Measurements from ENCODE around the gene NAA11.
"Not testable (repeated sequence)": the region's sequence is repeated elsewhere in the genome, so short reads cannot be mapped to it uniquely, and the experiment has no call there.

The NAA11 gene

GRCh38 chr4:79287076-79287475 is 38.8 kb downstream of the NAA11 start:
- ChIA-PET CTCF (interaction anchor here (0.6 kb wide), 1 partner anchor 757 kb away, joined by 4 read pairs; no protein-coding TSS in a partner anchor), POLR2A (ENCODE audit: low non-redundant PET) (no interaction called here)
- H3K27ac ChIP-seq: no peak overlapping the region
- TF ChIP-seq CTCF (conservative IDR thresholded peaks at IDR 0.05; ENCODE audit: low read depth): no peak
- no peak for DNase-seq (ENCODE audit: low spot score)

GRCh38 chr4:79281566-79282359 is 44.1 kb downstream of the NAA11 start:
- ChIA-PET POLR2A (ENCODE audit: low non-redundant PET) (no interaction called here), CTCF (no interaction called here)
- no peak overlapping the region for H3K27ac ChIP-seq

GRCh38 chr4:79277467-79277866 is 48.4 kb downstream of the NAA11 start:
- DNase-seq (ENCODE audit: low spot score); H3K27ac ChIP-seq; CTCF ChIA-PET; POLR2A ChIA-PET (ENCODE audit: low non-redundant PET): not testable (repeated sequence)

More at GRCh38 chr4:79281566-79282359, 44.1 kb downstream of the NAA11 start:
- no peak for TF ChIP-seq CTCF (conservative IDR thresholded peaks at IDR 0.05; ENCODE audit: low read depth)
- no peak for DNase-seq (ENCODE audit: low spot score)

GRCh38 chr4:79273915-79274314 is 51.9 kb downstream of the NAA11 start:
- CTCF ChIA-PET: no interaction called here
- DNase-seq (ENCODE audit: low spot score): no peak
- POLR2A ChIA-PET (ENCODE audit: low non-redundant PET): no interaction called here
- no peak for TF ChIP-seq CTCF (conservative IDR thresholded peaks at IDR 0.05; ENCODE audit: low read depth)
- H3K27ac ChIP-seq: no peak overlapping the region

- CTCF ChIA-PET: no interaction called here
- TF ChIP-seq CTCF (conservative IDR thresholded peaks at IDR 0.05; ENCODE audit: low read depth): no peak
- POLR2A ChIA-PET (ENCODE audit: low non-redundant PET): no interaction called here
- no peak overlapping the region for H3K27ac ChIP-seq
- no peak for DNase-seq (ENCODE audit: low spot score)
Measured at GRCh38 chr4:79272761-79273160, 53.1 kb downstream of the NAA11 start.

- no peak for TF ChIP-seq CTCF (conservative IDR thresholded peaks at IDR 0.05; ENCODE audit: low read depth)
- ChIA-PET POLR2A (ENCODE audit: low non-redundant PET) (no interaction called here), CTCF (no interaction called here)
- no peak for DNase-seq (ENCODE audit: low spot score)
- H3K27ac ChIP-seq: no peak overlapping the region
Measured at GRCh38 chr4:79272126-79272525, 53.7 kb downstream of the NAA11 start.

- H3K27ac ChIP-seq: no peak overlapping the region
- ChIA-PET POLR2A (ENCODE audit: low non-redundant PET) (no interaction called here), CTCF (interaction anchor here (0.6 kb wide), 1 partner anchor 1002 kb away, joined by 3 read pairs; no protein-coding TSS in a partner anchor)
- no peak for TF ChIP-seq CTCF (conservative IDR thresholded peaks at IDR 0.05; ENCODE audit: low read depth)
- no peak for DNase-seq (ENCODE audit: low spot score)
Measured at GRCh38 chr4:79267671-79268070, 58.2 kb downstream of the NAA11 start.
